GM21619 (cell line): ENCODE results near the gene AKIRIN2.
"Not testable (repeated sequence)": the region's sequence is repeated elsewhere in the genome, so short reads cannot be mapped to it uniquely, and the experiment has no call there.

Experiments used
- ATAC-seq: cut with Tn5 transposase; IDR thresholded peaks from one replicate; pipeline ENCODE4 v1.9.1; 2021; ENCODE audit not compliant: unreplicated experiment

The AKIRIN2 gene

DNA sequence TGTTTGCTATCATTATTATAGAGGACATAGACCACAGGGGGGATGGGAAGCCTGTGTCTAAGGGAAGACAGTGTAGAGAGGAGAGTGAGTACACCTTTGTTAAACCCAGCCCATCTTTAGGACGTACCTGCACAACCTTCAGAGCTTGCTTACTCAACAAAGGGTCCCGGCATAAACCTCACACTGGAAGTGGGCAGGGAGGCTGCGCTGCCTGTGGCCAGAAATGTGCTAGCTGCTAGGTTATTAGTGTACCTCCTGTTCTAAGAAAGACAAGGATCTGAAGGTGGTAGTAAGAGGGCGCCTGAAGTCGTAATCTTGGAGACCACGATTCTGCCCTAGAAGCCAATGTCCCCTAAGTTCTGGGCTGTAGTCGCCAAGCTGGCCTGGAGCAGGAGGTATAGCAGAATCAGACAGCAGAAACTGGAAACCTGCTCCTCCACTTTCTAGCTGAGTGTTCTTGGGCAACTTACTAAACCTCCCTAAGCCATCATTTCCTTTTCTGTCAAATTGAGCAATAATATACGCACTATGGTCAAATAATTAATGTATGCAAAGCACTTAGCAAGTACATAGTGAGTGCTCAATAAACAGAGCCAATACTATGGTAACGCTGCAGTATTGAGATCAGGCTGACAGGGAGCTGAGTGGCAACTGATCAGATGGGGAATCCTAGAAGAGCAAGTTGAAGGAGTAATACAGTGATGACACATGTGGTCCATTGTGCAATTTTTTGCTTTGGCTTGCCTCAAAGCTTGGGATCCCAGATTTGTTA is 16.8 kb upstream of the AKIRIN2 start:
- ATAC-seq, result no peak

DNA sequence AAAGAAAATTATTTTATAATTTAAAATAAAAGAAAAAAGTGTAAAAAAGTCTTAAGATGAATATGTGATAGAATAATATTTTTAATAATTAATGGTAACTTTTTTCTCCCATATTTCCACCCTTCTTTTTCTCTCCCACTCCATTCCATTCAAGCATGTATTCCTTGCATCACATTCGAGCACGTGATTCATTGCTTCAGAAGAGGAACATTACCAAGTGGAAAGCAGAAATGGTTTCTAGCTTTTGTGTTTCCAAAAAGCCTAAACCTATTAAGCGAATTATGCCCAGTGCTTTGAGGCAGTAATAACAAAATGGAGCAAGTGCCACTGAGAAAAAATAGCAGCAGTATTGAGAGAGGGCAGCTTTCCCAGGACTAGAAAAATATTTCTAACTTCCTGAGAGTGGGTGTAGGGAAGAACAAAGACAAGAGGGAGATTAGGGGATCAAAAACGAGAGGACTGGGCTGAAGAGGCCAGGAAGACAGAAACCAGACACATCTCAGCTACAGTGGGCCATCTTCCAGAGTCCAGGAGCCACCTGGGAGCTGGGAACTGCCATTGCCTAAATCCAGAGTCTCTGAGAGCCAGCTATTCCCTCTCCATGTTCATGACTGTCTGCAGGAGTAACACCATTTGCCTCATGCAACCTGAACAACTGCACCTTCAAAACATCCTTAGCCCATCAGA is 15.0 kb upstream of the AKIRIN2 start:
- no peak for ATAC-seq

DNA sequence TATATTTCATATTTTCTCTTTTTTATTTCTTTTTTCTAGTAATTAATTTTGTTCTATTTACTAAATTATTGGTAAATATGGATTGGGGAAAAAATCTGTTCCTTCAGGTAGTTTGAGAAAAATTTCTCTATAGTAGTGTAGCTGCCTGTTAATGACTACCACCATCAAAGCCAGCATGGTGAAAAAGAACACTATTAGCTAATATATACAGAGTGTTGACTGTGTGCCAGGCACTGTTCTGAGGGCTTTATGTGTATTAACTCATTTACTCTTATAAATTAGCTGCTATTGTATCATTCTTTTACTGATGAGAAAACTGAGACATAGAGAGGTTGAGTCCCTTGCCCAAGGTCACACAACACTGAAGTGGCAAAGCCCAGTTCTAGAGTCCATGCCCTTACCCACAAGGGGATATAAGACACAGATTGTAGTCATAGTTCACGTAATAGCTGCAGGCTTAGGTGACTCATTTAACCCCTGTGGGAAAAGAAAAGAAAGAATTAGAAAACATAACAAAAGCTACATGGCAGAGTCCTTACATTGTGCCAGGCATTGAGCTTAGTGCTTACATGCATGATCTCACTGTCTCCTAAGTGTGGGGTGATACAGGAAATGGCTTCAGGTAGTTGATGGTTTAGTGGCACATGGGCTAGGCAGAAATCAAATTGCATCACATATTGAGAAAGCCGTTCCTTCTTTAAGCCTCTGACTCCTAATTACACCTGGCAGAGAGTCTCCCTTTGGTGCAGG is 12.2 kb upstream of the AKIRIN2 start:
- peak; percentile 53 for ATAC-seq

DNA sequence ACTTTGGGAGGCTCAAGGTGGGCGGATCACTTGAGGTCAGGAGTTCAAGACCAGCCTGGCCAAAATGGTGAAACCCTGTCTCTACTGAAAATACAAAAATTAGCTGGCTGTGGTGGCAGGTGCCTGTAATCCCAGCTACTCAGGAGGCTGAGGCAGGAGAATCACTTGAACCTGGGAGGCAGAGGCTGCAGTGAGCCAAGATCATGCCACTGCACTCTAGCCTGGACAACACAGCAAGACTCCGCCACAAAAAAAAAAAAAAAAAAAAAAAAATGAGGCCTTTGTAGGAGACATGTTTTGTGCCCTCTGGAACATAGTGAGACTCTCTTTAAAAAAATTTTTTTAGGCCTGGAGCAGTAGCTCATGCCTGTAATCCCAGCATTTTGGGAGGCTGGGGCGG is 10.7 kb upstream of the AKIRIN2 start:
- not testable (repeated sequence) for ATAC-seq

DNA sequence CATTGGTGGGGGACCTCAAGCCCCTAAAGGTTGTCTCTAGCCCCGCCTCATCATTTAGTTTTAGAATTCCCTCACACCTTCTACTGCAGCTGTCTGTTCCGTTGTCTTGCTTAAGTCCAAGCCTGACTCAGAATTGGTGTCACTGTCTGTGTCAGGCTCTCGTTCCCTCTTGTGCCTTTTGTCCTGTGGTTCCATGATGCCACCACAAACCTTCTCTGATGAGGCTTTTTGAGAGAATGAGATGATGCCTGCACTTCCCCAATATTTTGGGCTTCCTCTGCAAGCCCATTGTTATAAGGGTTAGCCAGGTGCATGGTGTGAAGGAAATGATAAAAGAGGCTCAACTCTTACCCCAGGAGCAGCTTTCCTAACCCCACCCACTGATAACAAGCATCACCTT is 8.1 kb upstream of the AKIRIN2 start:
- ATAC-seq, result no peak

DNA sequence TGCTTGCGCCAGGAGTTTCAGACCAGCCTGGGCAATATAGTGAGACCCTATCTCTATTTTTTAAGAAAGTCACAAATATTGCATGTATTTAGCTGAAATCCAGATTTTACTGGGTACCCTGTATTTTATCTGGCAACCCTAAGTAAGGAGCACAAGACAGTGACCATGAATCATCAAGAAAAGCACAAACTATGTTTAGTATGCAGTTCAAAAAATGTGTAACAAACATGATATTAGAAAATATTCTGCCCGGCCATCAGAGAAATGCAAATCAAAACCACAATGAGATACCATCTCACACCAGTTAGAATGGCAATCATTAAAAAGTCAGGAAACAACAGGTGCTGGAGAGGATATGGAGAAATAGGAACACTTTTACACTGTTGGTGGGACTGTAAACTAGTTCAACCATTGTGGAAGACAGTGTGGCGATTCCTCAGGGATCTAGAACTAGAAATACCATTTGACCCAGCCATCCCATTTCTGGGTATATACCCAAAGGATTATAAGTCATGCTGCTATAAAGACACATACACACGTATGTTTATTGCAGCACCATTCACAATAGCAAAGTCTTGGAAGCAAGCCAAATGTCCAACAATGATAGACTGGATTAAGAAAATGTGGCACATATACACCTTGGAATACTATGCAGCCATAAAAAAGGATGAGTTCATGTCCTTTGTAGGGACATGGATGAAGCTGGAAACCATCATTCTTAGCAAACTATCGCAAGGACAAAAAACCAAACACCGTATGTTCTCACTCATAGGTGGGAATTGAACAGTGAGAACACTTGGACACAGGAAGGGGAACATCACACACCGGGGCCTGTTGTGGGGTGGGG is 6.8 kb upstream of the AKIRIN2 start:
- ATAC-seq, result not testable (repeated sequence)

DNA sequence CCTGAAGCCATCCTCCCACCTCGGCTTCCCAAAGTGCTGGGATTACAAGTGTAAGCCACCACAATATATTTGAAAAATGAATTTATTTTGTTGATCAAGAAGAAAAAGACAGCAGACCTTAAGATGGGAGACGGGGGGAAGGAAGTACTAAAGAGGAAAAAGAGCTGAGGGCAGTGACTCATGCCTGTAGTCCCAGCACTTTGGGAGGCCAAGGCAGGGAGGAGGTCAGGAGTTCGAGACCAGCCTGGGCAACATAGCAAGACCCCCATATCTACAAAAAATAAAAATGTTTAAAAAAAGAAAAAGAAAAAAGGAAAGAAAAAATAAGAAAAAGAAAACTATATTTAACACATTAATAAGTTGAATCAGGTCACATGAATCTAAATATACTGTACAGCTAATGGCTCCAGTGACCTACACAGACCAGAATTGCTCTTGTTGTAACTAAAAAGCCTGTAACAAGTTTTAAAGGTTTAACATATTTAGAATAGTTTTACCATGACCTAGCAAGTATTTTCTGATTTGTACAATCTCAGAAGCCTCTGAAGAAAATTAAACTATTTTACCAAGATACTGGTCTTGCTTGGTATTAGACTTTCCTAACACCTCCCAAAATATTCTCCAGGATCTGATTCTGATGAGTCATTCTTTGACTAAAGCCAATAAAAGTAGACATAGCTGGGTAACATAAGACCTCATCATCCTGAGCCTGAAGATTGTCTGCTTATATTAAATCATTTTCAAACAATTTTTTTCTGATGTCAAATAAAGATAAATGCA is 4.3 kb upstream of the AKIRIN2 start:
- no peak for ATAC-seq

DNA sequence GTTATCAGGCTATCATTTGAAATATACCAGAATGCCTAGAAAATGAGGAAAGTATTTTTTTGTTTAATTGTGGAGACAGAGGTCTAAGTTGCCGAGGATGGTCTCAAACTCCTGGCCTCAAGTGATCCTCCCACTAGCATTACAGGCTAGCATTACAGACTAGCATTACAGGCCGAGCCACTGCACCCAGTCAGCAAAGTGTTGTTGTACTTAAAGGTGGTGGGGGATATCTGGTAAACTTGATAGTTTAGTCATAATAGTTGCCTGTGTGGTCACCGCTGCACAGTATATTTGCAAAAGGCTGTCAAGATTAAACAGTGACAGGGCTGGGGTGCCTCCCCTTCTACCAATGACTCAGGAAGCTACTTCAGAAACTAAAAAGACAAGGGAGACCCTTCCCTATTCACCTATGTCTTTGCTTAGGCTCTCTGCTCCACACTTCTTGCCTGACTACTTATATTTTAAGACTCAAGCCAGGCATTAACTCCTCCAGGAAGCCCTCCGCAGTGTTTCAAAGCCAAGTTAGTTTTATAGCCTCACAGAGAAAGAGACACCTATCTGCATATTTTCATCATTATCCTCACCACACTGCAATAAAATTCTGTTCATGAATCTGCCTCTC is 3.1 kb upstream of the AKIRIN2 start:
- ATAC-seq, result peak; percentile 59

DNA sequence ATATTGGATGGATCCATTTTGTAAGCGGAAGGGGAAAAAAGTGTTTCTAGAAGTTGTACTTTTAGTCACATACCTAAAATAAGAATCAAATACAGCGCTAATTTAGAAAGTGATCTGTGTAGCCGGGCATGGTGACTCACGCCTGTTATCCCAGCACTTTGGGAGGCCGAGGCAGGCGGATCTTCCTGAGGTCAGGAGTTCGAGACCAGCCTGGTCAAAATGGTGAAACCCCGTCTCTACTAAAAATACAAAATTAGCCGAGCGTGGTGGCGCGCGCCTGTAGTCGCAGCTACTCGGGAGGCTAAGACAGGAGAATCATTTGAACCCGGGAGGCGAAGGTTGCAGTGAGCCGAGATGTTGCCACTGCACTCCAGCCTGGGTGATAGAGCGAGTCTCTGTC is 1.0 kb upstream of the AKIRIN2 start:
- not testable (repeated sequence) for ATAC-seq

DNA sequence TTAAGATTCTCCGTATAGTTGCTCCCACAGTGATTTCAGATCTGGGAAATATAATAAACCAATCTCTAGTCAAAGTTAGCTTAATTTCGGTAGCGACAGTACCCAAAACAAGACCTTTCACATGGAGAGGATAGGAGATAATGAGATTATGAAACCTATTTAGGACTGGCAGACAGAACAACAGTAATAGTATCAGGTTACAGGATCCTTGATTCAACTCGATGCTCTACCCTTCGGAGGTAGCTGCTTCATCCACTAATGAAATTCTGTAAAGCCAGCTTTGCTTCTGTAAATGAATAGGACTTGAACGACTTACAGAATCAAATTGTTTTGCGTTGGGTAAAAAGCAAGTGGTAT is 534 bp upstream of the AKIRIN2 start:
- no peak for ATAC-seq

DNA sequence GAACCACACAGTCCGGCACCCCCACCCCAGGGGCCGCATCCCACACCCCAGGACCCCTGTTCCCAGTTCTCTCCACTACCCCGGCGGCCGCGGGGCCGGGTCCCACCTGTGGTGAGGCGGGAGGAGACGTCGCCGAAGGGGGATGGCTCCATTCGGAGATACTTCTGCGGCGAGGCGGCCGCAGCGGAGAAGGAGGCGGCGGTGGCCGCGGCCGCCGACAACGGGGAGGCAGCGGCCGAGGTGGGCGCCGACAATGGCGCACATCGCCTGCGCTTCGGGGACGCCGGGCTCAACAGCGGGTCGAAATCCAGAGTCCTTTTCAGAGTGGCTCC is 723 bp downstream of the AKIRIN2 start:
- ATAC-seq, result peak; percentile 0

DNA sequence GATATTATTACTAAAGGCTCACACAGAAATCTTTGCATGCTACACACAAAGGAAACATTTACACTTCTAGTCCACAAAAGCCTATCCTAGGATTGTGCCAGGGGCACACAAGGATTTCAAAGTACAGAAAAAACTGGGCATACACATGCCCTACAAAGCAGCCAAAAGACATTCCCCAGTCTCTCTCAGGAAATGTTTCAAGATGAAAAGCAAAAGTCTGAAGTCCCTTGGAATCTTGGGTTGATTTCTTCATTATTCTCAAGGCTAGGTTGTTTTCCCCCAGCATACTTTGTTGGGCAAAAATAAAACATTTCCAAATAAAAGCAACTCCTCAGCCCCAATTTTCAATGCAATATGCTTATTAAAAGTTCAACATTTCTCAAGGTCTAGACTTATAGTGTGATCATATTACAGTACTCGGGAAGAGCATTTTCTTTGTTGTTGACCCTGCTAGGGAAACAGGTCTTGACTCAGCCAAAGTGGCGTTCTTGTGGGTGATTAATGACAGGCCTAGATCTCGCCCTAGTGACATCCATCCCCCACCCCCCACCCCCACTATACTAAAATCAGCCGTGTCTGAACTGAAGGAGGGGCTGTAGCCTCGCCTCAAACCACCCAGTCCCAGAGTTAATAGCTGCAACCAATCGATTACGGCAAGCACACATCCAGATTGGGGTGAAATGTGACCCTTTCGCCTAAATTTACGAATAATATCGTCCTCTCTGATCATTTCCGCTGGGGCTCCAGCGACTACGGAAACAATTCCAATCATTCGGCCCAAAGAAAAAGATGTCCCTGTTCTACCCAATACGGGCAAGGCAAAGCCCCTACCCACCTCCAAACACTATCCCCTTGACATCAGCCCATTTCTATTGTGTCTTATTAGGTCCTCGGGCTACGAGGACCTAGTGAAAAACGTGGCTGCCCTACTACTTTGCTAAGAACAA is 1.4 kb downstream of the AKIRIN2 start:
- no peak for ATAC-seq

DNA sequence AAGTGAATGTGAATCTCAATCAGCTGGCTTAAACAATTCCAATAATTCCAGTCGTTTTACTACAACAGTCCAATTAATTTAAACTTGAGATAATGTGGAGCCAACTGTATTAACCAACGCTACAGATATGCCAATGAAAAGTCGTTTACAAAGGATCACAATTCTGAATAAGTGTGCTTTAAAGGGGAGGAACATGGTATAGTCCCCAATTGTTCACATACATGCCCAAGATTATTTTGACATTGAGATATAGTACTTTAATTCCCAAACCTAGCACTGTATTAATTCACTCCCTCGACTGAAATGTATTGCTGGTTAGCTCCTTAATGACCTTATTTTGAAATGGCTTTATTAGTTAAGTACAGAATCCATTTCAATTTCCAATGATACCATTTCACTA is 2.5 kb downstream of the AKIRIN2 start:
- no peak for ATAC-seq

DNA sequence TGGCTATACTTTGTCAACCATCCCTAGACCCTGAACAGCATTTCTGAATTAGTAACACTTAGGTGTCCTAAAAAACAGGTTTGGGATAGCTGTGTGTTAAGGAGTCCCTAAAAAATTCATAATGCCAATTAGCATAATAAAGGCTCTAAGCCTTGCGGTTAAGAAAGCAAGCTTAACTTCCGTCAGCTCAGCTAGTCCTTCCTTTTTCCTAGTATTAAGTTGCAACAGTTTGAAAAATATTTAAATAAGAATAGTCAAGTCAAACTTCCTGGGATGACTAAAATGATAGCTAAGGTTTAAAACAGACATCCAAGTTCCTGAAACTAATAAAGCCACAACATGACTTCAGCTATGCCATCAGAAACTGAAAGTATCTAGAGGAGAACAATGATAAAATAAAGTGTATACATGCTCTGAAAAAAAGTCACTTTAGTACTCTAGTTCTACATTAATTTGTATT is 3.5 kb downstream of the AKIRIN2 start:
- no peak for ATAC-seq

DNA sequence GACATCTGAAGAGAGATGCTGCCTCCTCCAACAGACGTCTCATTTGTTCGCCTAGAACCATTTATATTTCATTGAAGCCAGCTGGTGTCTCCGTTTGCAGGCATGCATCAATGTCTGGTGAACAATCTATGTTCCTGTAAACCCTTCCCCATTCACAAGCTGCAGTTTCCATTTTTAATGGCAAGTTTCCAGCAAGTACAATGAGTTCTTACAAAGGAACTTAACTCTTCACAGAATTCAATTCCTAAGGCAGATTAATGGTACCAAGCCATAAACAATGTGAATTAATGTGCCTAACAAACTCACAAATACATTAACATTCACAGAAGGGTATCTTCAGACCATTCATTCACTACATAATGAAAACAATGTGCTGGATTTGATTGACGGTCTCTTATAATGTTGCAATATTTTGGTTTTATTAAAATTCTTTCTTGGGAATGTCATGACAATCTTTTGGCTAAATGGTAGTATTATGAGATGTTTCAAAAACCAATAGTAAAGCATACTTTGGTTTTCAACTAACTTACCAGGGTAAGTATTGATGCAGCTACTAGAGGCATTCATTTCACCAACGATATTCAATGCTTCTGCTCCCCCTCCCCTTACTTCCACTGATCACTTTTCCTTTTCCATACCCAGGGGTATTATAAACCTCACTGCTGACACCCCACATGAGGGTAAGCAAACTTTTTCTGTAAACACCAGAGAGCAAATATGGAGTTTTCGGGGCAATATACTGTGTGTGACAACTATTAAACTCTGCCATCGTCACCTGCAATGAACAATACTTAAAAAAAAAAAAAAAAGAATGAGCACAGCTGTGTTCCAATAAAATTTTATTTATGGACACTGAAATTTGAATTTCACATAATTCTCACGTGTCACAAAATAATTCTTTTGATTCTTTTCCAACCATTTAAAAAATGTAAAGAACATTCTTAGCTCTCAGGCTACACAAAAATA is 4.2 kb downstream of the AKIRIN2 start:
- no peak for ATAC-seq

DNA sequence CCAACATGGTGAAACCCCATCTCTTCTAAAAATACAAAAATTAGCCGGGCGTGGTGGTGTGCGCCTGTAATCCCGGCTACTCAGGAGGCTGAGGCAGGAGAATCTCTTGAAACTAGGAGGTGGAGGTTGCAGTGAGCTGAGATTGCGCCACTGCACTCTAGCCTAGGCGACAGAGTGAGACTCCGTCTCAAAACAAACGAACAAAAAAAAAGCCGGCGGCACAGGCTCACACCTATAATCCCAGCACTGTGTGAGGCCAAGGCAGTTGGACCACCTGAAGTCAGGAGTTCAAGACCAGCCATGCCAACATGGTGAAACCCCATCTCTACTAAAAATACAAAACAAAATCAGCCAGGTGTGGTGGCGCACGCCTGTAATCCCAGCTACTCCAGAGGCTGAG is 5.2 kb downstream of the AKIRIN2 start:
- not testable (repeated sequence) for ATAC-seq

DNA sequence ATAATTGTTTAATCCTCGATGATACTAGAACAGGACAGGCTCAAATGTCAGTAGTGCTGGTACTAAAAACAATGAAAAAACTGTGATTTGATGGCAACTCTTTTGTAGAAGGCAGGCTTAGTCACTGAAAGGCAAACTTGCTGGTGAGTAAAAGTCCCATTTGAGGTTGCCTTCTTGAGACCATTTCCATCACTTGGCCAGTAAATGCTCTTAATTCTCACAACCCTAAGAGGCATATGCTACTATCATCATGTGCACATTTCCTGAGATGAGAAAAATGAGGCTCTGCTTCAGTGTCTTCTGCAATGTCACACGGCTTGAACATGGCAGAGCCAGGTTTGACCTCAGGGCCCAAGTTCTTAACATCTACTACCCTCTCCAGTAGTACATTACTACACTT is 9.9 kb downstream of the AKIRIN2 start:
- ATAC-seq, result no peak

DNA sequence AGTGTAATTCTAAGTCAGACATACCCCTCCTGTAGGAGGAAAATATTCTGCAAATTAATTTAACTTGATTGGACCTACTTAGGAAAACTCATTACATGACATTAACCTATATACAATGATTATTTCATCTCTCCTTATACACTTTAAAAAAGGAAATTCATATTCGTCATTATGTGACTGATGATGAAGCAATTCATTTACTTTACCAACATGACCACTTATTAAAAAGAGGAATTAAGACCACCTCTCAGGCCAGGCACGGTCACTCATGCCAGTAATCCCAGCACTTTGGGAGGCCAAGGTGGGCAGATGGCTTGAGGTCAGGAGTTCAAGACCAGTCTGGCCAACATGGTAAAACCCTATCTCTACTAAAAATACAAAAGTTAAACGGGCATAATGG is 11.6 kb downstream of the AKIRIN2 start:
- ATAC-seq, result no peak
